Measurements from ENCODE around the gene CLINT1. TPM values are rescaled to one million over a fixed set of nuclear protein-coding genes. Genes with fewer than 3 reads are reported as not detected.

CLINT1 gene
- total RNA-seq, 4 donors from 2014 or later: 69.1 to 103 (median 88.6) TPM

DNA sequence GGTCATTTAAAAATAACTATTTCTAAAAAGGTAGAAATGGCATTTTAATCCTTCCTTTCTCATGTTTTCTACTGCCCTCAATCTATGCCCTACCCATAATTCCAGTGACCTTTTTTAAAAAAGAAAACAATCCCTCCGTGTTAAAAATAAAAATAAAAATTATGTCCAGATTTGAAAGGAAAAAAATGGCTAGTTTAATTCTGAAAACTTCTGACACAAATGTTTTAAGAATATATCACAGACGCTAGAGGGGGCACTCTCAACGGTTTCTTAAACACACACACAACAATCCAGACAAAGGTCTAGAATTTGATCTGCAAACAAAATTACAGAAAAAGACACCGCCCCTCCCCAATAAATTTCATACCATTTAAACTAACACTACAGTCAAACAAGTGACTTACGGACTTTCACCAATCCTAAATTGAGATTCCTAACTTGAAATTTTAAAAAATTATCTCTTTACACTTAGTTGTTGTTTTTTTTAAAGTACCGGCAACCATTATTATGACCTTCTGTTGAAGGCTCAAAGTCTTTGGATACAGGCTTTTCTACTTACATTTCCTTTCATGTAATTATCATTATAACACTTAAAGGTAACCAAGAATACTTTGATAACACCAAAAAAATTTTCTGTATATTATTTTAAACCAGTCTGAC, 38.2 kb downstream of the CLINT1 start:
- no peak for ATAC-seq
- H3K27me3 ChIP-seq: no peaks in the 10 kb centered on the region
- no peaks in the 10 kb centered on the region for H3K9me3 ChIP-seq
- H3K27ac ChIP-seq: peak overlapping the region; percentile 34 to 67 (median 62)
- no peaks in the 10 kb centered on the region for H3K36me3 ChIP-seq
- WGBS, 2 donors (ENCODE audit: low coverage in 1 of 2): 33 to 45% methylated on average over 6 of the region's 6 CpGs
- H3K4me1 ChIP-seq: peaks cover 10 to 84% (median 11%) of the 10 kb centered on the region in 3 donors
- TF ChIP-seq, protein P1, sequence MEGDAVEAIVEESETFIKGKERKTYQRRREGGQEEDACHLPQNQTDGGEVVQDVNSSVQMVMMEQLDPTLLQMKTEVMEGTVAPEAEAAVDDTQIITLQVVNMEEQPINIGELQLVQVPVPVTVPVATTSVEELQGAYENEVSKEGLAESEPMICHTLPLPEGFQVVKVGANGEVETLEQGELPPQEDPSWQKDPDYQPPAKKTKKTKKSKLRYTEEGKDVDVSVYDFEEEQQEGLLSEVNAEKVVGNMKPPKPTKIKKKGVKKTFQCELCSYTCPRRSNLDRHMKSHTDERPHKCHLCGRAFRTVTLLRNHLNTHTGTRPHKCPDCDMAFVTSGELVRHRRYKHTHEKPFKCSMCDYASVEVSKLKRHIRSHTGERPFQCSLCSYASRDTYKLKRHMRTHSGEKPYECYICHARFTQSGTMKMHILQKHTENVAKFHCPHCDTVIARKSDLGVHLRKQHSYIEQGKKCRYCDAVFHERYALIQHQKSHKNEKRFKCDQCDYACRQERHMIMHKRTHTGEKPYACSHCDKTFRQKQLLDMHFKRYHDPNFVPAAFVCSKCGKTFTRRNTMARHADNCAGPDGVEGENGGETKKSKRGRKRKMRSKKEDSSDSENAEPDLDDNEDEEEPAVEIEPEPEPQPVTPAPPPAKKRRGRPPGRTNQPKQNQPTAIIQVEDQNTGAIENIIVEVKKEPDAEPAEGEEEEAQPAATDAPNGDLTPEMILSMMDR (IDR thresholded peaks at IDR 0.05): peak; percentile 39 to 59 (median 54)
- TF ChIP-seq POLR2AphosphoS5 (IDR thresholded peaks at IDR 0.05) (no peak), EP300 (IDR thresholded peaks at IDR 0.05) (no peak), POLR2A (IDR thresholded peaks at IDR 0.05) (no peak)
- no peak overlapping the region for H3K4me3 ChIP-seq

- no peaks in the 10 kb centered on the region for H3K27me3 ChIP-seq
- no peak for TF ChIP-seq POLR2AphosphoS5 (IDR thresholded peaks at IDR 0.05)
- no peak for TF ChIP-seq EP300 (IDR thresholded peaks at IDR 0.05)
- no peak for TF ChIP-seq POLR2A (IDR thresholded peaks at IDR 0.05)
- TF ChIP-seq, protein P1 (IDR thresholded peaks at IDR 0.05): no peak
- 7 to 25% methylated on average over 1 to 3 of the region's 3 CpGs for WGBS, 2 donors (ENCODE audit: low coverage in 1 of 2)
- H3K36me3 ChIP-seq: peaks cover 0 to 7% of the 10 kb centered on the region in 2 donors
- H3K4me3 ChIP-seq: no peak overlapping the region
- H3K4me1 ChIP-seq: peaks cover 10 to 76% (median 11%) of the 10 kb centered on the region in 3 donors
- no peak for ATAC-seq
- no peaks in the 10 kb centered on the region for H3K9me3 ChIP-seq
- H3K27ac ChIP-seq: peak overlapping the region; percentile 61 to 67 (median 62)
Observed at GRCh38 chr5:157819502-157820115, 39.3 kb downstream of the CLINT1 start.

DNA sequence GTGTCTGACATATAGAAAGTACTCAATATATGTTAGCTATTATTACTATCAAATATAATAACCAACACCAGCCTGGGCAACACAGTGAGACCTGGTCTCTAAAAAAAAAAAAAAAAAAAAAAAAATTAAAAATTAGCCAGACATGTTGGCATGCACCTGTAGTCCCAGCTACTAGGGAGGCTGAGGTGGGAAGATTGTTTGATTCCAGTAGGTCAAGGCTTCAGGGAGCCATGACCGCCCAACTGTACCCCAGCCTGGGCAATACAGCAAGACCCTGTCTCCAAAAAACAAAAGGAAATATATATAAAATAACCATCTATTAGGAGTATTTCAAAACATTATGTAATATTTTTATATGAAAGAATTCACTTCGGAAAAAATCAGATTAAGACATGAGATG, 40.6 kb downstream of the CLINT1 start:
- H3K4me1 ChIP-seq: peaks cover 10 to 77% (median 11%) of the 10 kb centered on the region in 3 donors
- no peak overlapping the region for H3K4me3 ChIP-seq
- no peak for TF ChIP-seq EP300 (IDR thresholded peaks at IDR 0.05)
- TF ChIP-seq POLR2A (IDR thresholded peaks at IDR 0.05): no peak
- TF ChIP-seq, protein P1 (IDR thresholded peaks at IDR 0.05): no peak
- no peak for TF ChIP-seq POLR2AphosphoS5 (IDR thresholded peaks at IDR 0.05)
- H3K36me3 ChIP-seq: peaks cover 0 to 16% of the 10 kb centered on the region in 2 donors
- ATAC-seq: no peak
- WGBS, 2 donors (ENCODE audit: low coverage in 1 of 2): 67 to 96% methylated on average over 1 to 2 of the region's 2 CpGs
- H3K27ac ChIP-seq: peak overlapping the region in 1 of 4 donors; percentile 67
- H3K27me3 ChIP-seq: no peaks in the 10 kb centered on the region
- H3K9me3 ChIP-seq: no peaks in the 10 kb centered on the region

DNA sequence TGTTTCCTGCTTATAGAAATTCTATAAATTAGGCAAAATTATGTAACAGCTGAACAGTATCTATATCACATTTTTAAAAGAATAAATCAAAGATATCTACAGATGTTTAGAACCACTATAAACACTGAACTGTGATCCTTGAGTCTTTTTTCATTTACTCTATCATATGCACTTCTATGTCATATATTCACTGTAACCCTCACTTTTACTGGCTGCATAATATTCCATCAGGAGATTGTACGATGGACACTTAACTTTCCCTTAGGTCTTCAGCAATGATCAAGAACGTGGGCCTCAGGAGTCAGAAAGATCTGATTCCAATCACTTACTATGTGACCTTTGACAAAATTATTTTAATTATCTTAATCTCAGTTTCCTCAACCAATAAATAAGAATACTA, 41.0 kb downstream of the CLINT1 start:
- no peaks in the 10 kb centered on the region for H3K9me3 ChIP-seq
- no peak for ATAC-seq
- peaks cover 10 to 77% (median 11%) of the 10 kb centered on the region in 3 donors for H3K4me1 ChIP-seq
- TF ChIP-seq, protein P1 (IDR thresholded peaks at IDR 0.05): no peak
- TF ChIP-seq EP300 (IDR thresholded peaks at IDR 0.05) (no peak), POLR2AphosphoS5 (IDR thresholded peaks at IDR 0.05) (no peak), POLR2A (IDR thresholded peaks at IDR 0.05) (no peak)
- H3K27me3 ChIP-seq: no peaks in the 10 kb centered on the region
- peaks cover 0 to 20% of the 10 kb centered on the region in 2 donors for H3K36me3 ChIP-seq
- no peak overlapping the region for H3K4me3 ChIP-seq
- 94 to 100% methylated on average over 2 of the region's 2 CpGs for WGBS, 2 donors (ENCODE audit: low coverage in 1 of 2)
- H3K27ac ChIP-seq: no peak overlapping the region

GRCh38 chr5:157817387-157817702, 41.6 kb downstream of the CLINT1 start:
- TF ChIP-seq EP300 (IDR thresholded peaks at IDR 0.05) (no peak), POLR2A (IDR thresholded peaks at IDR 0.05) (no peak)
- TF ChIP-seq, protein P1 (IDR thresholded peaks at IDR 0.05): no peak
- Histone ChIP-seq H3K4me1 (peaks cover 10 to 77% (median 11%) of the 10 kb centered on the region in 3 donors), H3K4me3 (no peak overlapping the region), H3K9me3 (no peaks in the 10 kb centered on the region), H3K36me3 (peaks cover 0 to 26% of the 10 kb centered on the region in 2 donors), H3K27ac (peak overlapping the region in 1 of 4 donors; percentile 21), H3K27me3 (no peaks in the 10 kb centered on the region)
- 25 to 67% methylated on average over 5 of the region's 5 CpGs for WGBS, 2 donors (ENCODE audit: low coverage in 1 of 2)
- no peak for ATAC-seq
